Neural cell (in vitro differentiated cells): Measurements from ENCODE around the gene PTPRA. TPM values are rescaled to one million over a fixed set of nuclear protein-coding genes. Genes with fewer than 3 reads are reported as not detected.

Experiments
- H2AFZ ChIP-seq: fragments of 200-600, 300-800 bp; sonication (generic), shearing (Covaris generic); 2 replicates; pipeline ENCODE4 v1.6.0; 2014; ENCODE audit warnings: low read depth, mild to moderate bottlenecking, antibody characterized with exemption, low read length, moderate library complexity
- H3F3A ChIP-seq: fragments of 200-600 bp; shearing (Covaris generic); 2 replicates; pipeline ENCODE4 v1.6.1; 2016; ENCODE audit warnings: mild to moderate bottlenecking, moderate library complexity, mixed read lengths, antibody characterized with exemption, low read length; ENCODE audit not compliant: insufficient read depth, poor library complexity, severe bottlenecking
- H3K27ac ChIP-seq: fragments of 200-600, 300-800 bp; sonication (generic), shearing (Covaris generic); 2 replicates; pipeline ENCODE4 v1.5.1; 2014; ENCODE audit warnings: mild to moderate bottlenecking, low read length, moderate library complexity
- H3K27me3 ChIP-seq: fragments of 300-800, 200-600 bp; sonication (generic), shearing (Covaris generic); 2 replicates; pipeline ENCODE4 v1.6.0; 2014; ENCODE audit warnings: mild to moderate bottlenecking, low read depth, low read length, moderate library complexity; ENCODE audit not compliant: insufficient read depth
- H3K36me3 ChIP-seq: fragments of 300-800, 200-600 bp; sonication (generic), shearing (Covaris generic); 2 replicates; pipeline ENCODE4 v1.5.1; 2014; ENCODE audit warnings: mild to moderate bottlenecking, antibody characterized with exemption, low read length, moderate library complexity; ENCODE audit not compliant: insufficient read depth
- H3K4me2 ChIP-seq: fragments of 300-800, 200-600 bp; sonication (generic), shearing (Covaris generic); 2 replicates; pipeline ENCODE4 v1.6.0; 2014; ENCODE audit warnings: mild to moderate bottlenecking, low read length
- H3K4me3 ChIP-seq: fragments of 300-800, 200-600 bp; sonication (generic), shearing (Covaris generic); 2 replicates; pipeline ENCODE4 v1.5.1; 2014; ENCODE audit warnings: mild to moderate bottlenecking, low read length, moderate library complexity
- H3K79me2 ChIP-seq: fragments of 200-600 bp; shearing (Covaris generic); replicated peaks from 2 replicates; pipeline ENCODE4 v1.6.0; 2014; ENCODE audit warnings: mild to moderate bottlenecking, low read length, moderate library complexity; ENCODE audit not compliant: insufficient read depth
- H3K9ac ChIP-seq: fragments of 300-800, 200-600 bp; sonication (generic), shearing (Covaris generic); 2 replicates; pipeline ENCODE4 v1.6.1; 2016; ENCODE audit warnings: mild to moderate bottlenecking, low read length, mixed read lengths
- H3K9me2 ChIP-seq: fragments of 200-600 bp; shearing (Covaris generic); 2 replicates; pipeline ENCODE4 v1.6.1; 2016; ENCODE audit warnings: mild to moderate bottlenecking, low read length, mixed read lengths; ENCODE audit not compliant: insufficient read depth
- H3K9me3 ChIP-seq: fragments of 200-600, 300-800 bp; sonication (generic), shearing (Covaris generic); 2 replicates; pipeline ENCODE4 v1.6.1; 2016; ENCODE audit warnings: mild to moderate bottlenecking, mixed run types, low read length, moderate library complexity, mixed read lengths
- H4K20me1 ChIP-seq: fragments of 200-600 bp; shearing (Covaris generic); 2 replicates; pipeline ENCODE4 v1.6.1; 2016; ENCODE audit warnings: mild to moderate bottlenecking, mixed run types; ENCODE audit not compliant: insufficient read depth
- EP300 ChIP-seq: fragments of 450-650 bp; conservative IDR thresholded peaks from 2 replicates; pipeline ENCODE4 v1.6.1; 2014; ENCODE audit warnings: antibody characterized with exemption, mild to moderate bottlenecking, moderate library complexity; ENCODE audit not compliant: poor library complexity, severe bottlenecking
- EZH2 ChIP-seq: fragments of 200-600, 300-800 bp; shearing (Covaris generic), sonication (generic); IDR thresholded peaks from 2 replicates; pipeline ENCODE4 v1.6.1; 2014; ENCODE audit warnings: antibody characterized with exemption, low read length, borderline replicate concordance, mild to moderate bottlenecking; ENCODE audit not compliant: insufficient read depth, poor library complexity, severe bottlenecking
- MXI1 ChIP-seq: fragments of 450-650 bp; conservative IDR thresholded peaks from 2 replicates; pipeline ENCODE4 v1.6.1; 2014; ENCODE audit warnings: antibody characterized with exemption, mild to moderate bottlenecking; ENCODE audit not compliant: poor library complexity, severe bottlenecking
- POLR2AphosphoS5 ChIP-seq: IDR thresholded peaks from 2 replicates; pipeline ENCODE4 v1.6.1; 2012
- RAD21 ChIP-seq: fragments of 450-650 bp; conservative IDR thresholded peaks from 2 replicates; pipeline ENCODE4 v1.6.1; 2014; ENCODE audit warnings: antibody characterized with exemption, mild to moderate bottlenecking, moderate library complexity
- SMC3 ChIP-seq: fragments of 450-650 bp; conservative IDR thresholded peaks from 2 replicates; pipeline ENCODE4 v1.6.1; 2014; ENCODE audit warnings: antibody characterized with exemption, mild to moderate bottlenecking, moderate library complexity; ENCODE audit not compliant: poor library complexity
- TAF1 ChIP-seq: IDR thresholded peaks from 2 replicates; pipeline ENCODE4 v1.6.1; 2012; ENCODE audit warnings: low read depth
- polyA plus RNA-seq: library from polyadenylated mRNA; depleted of rRNA; stranded (reverse); fragments of >200 nt; gene quantifications from 2 replicates; pipeline ENCODE4 v1.2.3, GENCODE V29; 2014
- TF ChIP-seq, protein P1 (sequence below): IDR thresholded peaks from 2 replicates; pipeline ENCODE4 v1.6.1; 2012; ENCODE audit warnings: borderline replicate concordance
- TF ChIP-seq, protein P2 (sequence below): fragments of 450-650 bp; IDR thresholded peaks from 2 replicates; pipeline ENCODE4 v1.5.1; 2014; ENCODE audit warnings: antibody characterized with exemption, mild to moderate bottlenecking, moderate library complexity; ENCODE audit not compliant: poor library complexity, severe bottlenecking

The PTPRA gene
- polyA plus RNA-seq, 1 donor from 2014 or later: 68.2 TPM

DNA sequence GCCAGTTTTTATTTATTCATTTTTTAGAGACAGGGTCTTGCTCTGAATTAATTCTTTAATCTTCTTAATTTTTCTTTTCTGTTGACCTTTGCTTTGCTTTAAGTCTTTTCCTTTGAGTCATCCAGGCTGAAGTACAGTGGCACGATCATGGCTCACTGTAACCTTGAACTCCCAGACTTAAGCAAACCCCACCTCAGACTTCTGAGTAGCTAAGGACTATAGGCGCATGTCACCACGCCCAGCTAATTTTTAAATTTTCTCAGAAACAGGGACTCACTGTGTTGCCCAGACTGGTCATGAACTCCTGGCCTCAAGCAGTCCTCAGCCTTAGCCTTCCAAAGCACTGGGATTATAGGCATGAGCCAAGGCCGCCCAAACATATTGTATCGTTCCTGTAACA lies 98.8 kb downstream of the PTPRA start:
- H3K27ac ChIP-seq: no peak overlapping the region
- H3K4me2 ChIP-seq: no peak overlapping the region
- H3K9ac ChIP-seq: no peak overlapping the region
- no peaks in the 10 kb centered on the region for H3K9me3 ChIP-seq
- no peaks in the 10 kb centered on the region for H3K27me3 ChIP-seq
- no peaks in the 10 kb centered on the region for H4K20me1 ChIP-seq
- no peak for TF ChIP-seq EZH2
- TF ChIP-seq, protein P1, sequence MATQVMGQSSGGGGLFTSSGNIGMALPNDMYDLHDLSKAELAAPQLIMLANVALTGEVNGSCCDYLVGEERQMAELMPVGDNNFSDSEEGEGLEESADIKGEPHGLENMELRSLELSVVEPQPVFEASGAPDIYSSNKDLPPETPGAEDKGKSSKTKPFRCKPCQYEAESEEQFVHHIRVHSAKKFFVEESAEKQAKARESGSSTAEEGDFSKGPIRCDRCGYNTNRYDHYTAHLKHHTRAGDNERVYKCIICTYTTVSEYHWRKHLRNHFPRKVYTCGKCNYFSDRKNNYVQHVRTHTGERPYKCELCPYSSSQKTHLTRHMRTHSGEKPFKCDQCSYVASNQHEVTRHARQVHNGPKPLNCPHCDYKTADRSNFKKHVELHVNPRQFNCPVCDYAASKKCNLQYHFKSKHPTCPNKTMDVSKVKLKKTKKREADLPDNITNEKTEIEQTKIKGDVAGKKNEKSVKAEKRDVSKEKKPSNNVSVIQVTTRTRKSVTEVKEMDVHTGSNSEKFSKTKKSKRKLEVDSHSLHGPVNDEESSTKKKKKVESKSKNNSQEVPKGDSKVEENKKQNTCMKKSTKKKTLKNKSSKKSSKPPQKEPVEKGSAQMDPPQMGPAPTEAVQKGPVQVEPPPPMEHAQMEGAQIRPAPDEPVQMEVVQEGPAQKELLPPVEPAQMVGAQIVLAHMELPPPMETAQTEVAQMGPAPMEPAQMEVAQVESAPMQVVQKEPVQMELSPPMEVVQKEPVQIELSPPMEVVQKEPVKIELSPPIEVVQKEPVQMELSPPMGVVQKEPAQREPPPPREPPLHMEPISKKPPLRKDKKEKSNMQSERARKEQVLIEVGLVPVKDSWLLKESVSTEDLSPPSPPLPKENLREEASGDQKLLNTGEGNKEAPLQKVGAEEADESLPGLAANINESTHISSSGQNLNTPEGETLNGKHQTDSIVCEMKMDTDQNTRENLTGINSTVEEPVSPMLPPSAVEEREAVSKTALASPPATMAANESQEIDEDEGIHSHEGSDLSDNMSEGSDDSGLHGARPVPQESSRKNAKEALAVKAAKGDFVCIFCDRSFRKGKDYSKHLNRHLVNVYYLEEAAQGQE: no peak
- no peak for TF ChIP-seq EP300
- no peak for TF ChIP-seq TAF1
- TF ChIP-seq POLR2AphosphoS5: no peak
- TF ChIP-seq MXI1: no peak
- no peaks in the 10 kb centered on the region for H3K9me2 ChIP-seq
- no peak overlapping the region for H2AFZ ChIP-seq
- no peak overlapping the region for H3K4me3 ChIP-seq
- no peaks in the 10 kb centered on the region for H3F3A ChIP-seq
- no peaks in the 10 kb centered on the region for H3K36me3 ChIP-seq
- no peaks in the 10 kb centered on the region for H3K79me2 ChIP-seq

DNA sequence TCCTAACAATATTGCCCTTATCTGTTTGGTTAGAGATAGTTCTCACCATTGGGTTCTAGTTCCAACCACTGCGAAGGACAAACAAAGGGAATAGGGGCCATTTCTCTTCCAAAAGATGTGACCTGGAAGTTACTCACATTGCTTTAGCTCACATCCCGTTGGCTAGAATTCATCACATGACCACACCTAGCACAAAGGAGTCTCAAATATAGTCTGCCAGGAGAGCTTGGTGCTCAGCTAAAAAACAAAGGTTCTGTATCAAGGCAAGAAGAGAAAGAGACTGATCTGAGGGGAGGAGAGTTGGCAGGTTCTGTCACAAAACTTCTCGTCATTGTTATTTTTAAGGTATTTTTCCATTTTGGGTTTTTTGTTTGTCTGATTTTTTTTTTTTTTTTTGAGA lies 100.3 kb downstream of the PTPRA start:
- no peaks in the 10 kb centered on the region for H3F3A ChIP-seq
- H3K36me3 ChIP-seq: no peaks in the 10 kb centered on the region
- H3K9me3 ChIP-seq: no peaks in the 10 kb centered on the region
- H4K20me1 ChIP-seq: no peaks in the 10 kb centered on the region
- H3K27me3 ChIP-seq: no peaks in the 10 kb centered on the region
- no peaks in the 10 kb centered on the region for H3K79me2 ChIP-seq
- TF ChIP-seq SMC3 (no peak), RAD21 (no peak), EP300 (no peak), MXI1 (no peak), EZH2 (no peak), TAF1 (no peak), POLR2AphosphoS5 (no peak)
- TF ChIP-seq, protein P1: no peak
- TF ChIP-seq, protein P2, sequence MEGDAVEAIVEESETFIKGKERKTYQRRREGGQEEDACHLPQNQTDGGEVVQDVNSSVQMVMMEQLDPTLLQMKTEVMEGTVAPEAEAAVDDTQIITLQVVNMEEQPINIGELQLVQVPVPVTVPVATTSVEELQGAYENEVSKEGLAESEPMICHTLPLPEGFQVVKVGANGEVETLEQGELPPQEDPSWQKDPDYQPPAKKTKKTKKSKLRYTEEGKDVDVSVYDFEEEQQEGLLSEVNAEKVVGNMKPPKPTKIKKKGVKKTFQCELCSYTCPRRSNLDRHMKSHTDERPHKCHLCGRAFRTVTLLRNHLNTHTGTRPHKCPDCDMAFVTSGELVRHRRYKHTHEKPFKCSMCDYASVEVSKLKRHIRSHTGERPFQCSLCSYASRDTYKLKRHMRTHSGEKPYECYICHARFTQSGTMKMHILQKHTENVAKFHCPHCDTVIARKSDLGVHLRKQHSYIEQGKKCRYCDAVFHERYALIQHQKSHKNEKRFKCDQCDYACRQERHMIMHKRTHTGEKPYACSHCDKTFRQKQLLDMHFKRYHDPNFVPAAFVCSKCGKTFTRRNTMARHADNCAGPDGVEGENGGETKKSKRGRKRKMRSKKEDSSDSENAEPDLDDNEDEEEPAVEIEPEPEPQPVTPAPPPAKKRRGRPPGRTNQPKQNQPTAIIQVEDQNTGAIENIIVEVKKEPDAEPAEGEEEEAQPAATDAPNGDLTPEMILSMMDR: no peak
- H3K9ac ChIP-seq: no peak overlapping the region
- no peak overlapping the region for H3K4me3 ChIP-seq
- H3K4me2 ChIP-seq: no peak overlapping the region
- no peak overlapping the region for H2AFZ ChIP-seq
- no peaks in the 10 kb centered on the region for H3K9me2 ChIP-seq
- H3K27ac ChIP-seq: no peak overlapping the region
